ENCODE data around the gene SLC35E4.

DNA sequence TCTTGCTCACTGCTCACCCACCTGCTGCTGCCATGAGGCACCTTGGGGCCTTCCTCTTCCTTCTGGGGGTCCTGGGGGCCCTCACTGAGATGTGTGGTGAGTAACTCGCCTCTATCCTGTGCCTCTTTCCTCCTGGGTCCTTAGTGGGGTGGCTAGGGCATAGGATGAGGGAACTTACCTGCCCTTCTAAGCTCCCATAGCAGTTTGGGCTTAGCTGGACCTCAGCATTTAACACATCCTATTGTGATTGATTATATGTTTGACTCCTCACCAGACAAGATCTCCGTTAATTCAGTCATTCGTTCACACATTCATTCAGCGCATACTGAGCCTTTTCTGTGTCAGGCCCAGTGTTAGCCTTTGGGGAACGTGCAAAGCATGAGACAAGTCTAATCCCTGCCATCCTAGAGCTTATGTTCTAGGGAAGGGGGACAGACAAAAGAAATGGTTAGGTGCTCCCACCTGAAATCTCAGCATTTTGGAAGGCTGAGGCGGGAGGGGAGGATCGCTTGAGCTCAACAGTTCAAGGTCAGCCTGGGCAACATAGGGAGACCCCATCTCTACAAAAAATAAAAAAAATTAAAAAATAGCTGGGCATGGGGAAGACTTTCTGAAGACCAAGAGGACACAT, 28.2 kb upstream of the SLC35E4 start:
- TF ChIP-seq, protein P1, sequence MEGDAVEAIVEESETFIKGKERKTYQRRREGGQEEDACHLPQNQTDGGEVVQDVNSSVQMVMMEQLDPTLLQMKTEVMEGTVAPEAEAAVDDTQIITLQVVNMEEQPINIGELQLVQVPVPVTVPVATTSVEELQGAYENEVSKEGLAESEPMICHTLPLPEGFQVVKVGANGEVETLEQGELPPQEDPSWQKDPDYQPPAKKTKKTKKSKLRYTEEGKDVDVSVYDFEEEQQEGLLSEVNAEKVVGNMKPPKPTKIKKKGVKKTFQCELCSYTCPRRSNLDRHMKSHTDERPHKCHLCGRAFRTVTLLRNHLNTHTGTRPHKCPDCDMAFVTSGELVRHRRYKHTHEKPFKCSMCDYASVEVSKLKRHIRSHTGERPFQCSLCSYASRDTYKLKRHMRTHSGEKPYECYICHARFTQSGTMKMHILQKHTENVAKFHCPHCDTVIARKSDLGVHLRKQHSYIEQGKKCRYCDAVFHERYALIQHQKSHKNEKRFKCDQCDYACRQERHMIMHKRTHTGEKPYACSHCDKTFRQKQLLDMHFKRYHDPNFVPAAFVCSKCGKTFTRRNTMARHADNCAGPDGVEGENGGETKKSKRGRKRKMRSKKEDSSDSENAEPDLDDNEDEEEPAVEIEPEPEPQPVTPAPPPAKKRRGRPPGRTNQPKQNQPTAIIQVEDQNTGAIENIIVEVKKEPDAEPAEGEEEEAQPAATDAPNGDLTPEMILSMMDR (IDR thresholded peaks at IDR 0.05; ENCODE audit: low read length) = no peak
- TF ChIP-seq EZH2 (IDR thresholded peaks at IDR 0.05; ENCODE audit: borderline replicate concordance, low read length) = no peak
